ENCODE data around the gene TBC1D21. TPM values are rescaled to one million over a fixed set of nuclear protein-coding genes. Genes with fewer than 3 reads are reported as not detected.

The TBC1D21 gene
- total RNA-seq, 1 donor from 2014 or later, result not detected

- Mint-ChIP-seq H3K27ac (no peak overlapping the region), H3K4me3 (peak overlapping the region; percentile 55), H3K4me1 (peaks cover 12% of the 10 kb centered on the region), H3K36me3 (ENCODE audit: low read depth) (no peaks in the 10 kb centered on the region), H3K9me3 (no peaks in the 10 kb centered on the region), H3K27me3 (peaks cover 32% of the 10 kb centered on the region)
- intact Hi-C loops (cut with micrococcal nuclease), result loop anchor here (5.0 to 10.0 kb wide), 2 partner anchors 292 to 995 kb away; partner anchors contain the start of gene NPTN
- no peak for TF ChIP-seq CTCF (IDR thresholded peaks at IDR 0.05)
- DNase-seq (peak; percentile 43), ATAC-seq (ENCODE audit: low read depth) (peak; percentile 36)
- ChIA-PET CTCF (interaction anchor here (0.7 to 1.5 kb wide), 4 partner anchors 39 to 644 kb away, joined by 3 to 6 read pairs (median 3); partner anchors contain the start of gene TBC1D21), POLR2A (no interaction called here)
Measured at GRCh38 chr15:73927003-73927475, 53.7 kb downstream of the TBC1D21 start.

- POLR2A ChIA-PET, result interaction anchor here (0.9 kb wide), 1 partner anchor 38 kb away, joined by 3 read pairs; no protein-coding TSS in a partner anchor
- TF ChIP-seq CTCF (IDR thresholded peaks at IDR 0.05), result no peak
- ATAC-seq (ENCODE audit: low read depth), result peak; percentile 91
- peak; percentile 70 for DNase-seq
- Mint-ChIP-seq H3K4me3 (peak overlapping the region; percentile 70), H3K36me3 (ENCODE audit: low read depth) (no peaks in the 10 kb centered on the region), H3K27ac (no peak overlapping the region), H3K4me1 (peaks cover 12% of the 10 kb centered on the region), H3K9me3 (no peaks in the 10 kb centered on the region), H3K27me3 (peaks cover 32% of the 10 kb centered on the region)
- intact Hi-C loops (cut with micrococcal nuclease), result loop anchor here (5.0 to 10.0 kb wide), 2 partner anchors 293 to 995 kb away; partner anchors contain the start of gene NPTN
- CTCF ChIA-PET, result interaction anchor here (0.7 to 1.5 kb wide), 5 partner anchors 12 to 54 kb away, joined by 3 to 6 read pairs (median 4); partner anchors contain the start of gene TBC1D21
Measured at GRCh38 chr15:73927476-73928240, 54.3 kb downstream of the TBC1D21 start.

GRCh38 chr15:73928241-73928579 lies 54.8 kb downstream of the TBC1D21 start:
- H3K36me3 Mint-ChIP-seq (ENCODE audit: low read depth), result no peaks in the 10 kb centered on the region
- H3K27me3 Mint-ChIP-seq, result peaks cover 29% of the 10 kb centered on the region
- no peak overlapping the region for H3K27ac Mint-ChIP-seq
- peaks cover 12% of the 10 kb centered on the region for H3K4me1 Mint-ChIP-seq
- DNase-seq (no peak), ATAC-seq (ENCODE audit: low read depth) (no peak)
- intact Hi-C loops (cut with micrococcal nuclease), result loop anchor here (5.0 to 10.0 kb wide), 2 partner anchors 293 to 994 kb away; partner anchors contain the start of gene NPTN
- H3K4me3 Mint-ChIP-seq, result peak overlapping the region; percentile 70
- TF ChIP-seq CTCF (IDR thresholded peaks at IDR 0.05), result no peak
- no peaks in the 10 kb centered on the region for H3K9me3 Mint-ChIP-seq
- ChIA-PET CTCF (interaction anchor here (0.9 to 1.5 kb wide), 4 partner anchors 12 to 54 kb away, joined by 3 to 6 read pairs (median 4); partner anchors contain the start of gene TBC1D21), POLR2A (interaction anchor here (0.9 kb wide), 1 partner anchor 38 kb away, joined by 3 read pairs; no protein-coding TSS in a partner anchor)

- no peak for DNase-seq
- Mint-ChIP-seq H3K4me1 (peaks cover 12% of the 10 kb centered on the region), H3K9me3 (no peaks in the 10 kb centered on the region), H3K27ac (no peak overlapping the region), H3K4me3 (peak overlapping the region; percentile 24), H3K27me3 (peaks cover 27% of the 10 kb centered on the region), H3K36me3 (ENCODE audit: low read depth) (no peaks in the 10 kb centered on the region)
- ChIA-PET CTCF (interaction anchor here (1.1 kb wide), 1 partner anchor 22 kb away, joined by 3 read pairs; no protein-coding TSS in a partner anchor), POLR2A (no interaction called here)
- no peak for TF ChIP-seq CTCF (IDR thresholded peaks at IDR 0.05)
- intact Hi-C loops (cut with micrococcal nuclease), result loop anchor here (5.0 to 10.0 kb wide), 2 partner anchors 294 to 993 kb away; partner anchors contain the start of gene NPTN
- ATAC-seq (ENCODE audit: low read depth), result no peak
Measured at GRCh38 chr15:73928971-73929627, 55.7 kb downstream of the TBC1D21 start.
